HL-60 (cell line): Measurements from ENCODE around the gene FUZ.

Source experiments
- DNase-seq, 2 experiments: peaks; one replicate each; pipeline ENCODE4 v3.0.0-alpha.2; 2010 to 2020; ENCODE audit warnings: low read depth in 1 of 2, low spot score in 1 of 2
- H3K27ac ChIP-seq: fragments of 250-450 bp; sonication (Bioruptor Pico); replicated peaks from 2 replicates; pipeline ENCODE4 v1.5.1; 2020; ENCODE audit warnings: mild to moderate bottlenecking, moderate library complexity
- H3K27me3 ChIP-seq: fragments of 250-450 bp; sonication (Bioruptor Pico); 2 replicates; pipeline ENCODE4 v1.5.1; 2021; ENCODE audit warnings: mild to moderate bottlenecking, moderate library complexity; ENCODE audit not compliant: insufficient read depth, poor library complexity, severe bottlenecking
- H3K4me3 ChIP-seq: replicated peaks from 2 replicates; pipeline ENCODE4 v1.5.1; 2011; ENCODE audit warnings: mild to moderate bottlenecking, control low read depth, low read length; ENCODE audit not compliant: insufficient read depth
- CTCF ChIP-seq: IDR thresholded peaks from one replicate; pipeline ENCODE4 v1.5.1; 2011; ENCODE audit warnings: low read length, control low read depth, inconsistent platforms; ENCODE audit not compliant: insufficient read depth
- GABPA ChIP-seq: IDR thresholded peaks from 2 replicates; pipeline ENCODE4 v1.6.1; 2012; ENCODE audit warnings: low read depth
- POLR2AphosphoS5 ChIP-seq: IDR thresholded peaks from 2 replicates; pipeline ENCODE4 v1.6.1; 2012; ENCODE audit warnings: low read depth
- REST ChIP-seq: IDR thresholded peaks from 2 replicates; pipeline ENCODE4 v1.6.1; 2012; ENCODE audit warnings: low read depth; ENCODE audit not compliant: insufficient replicate concordance
- SPI1 ChIP-seq: IDR thresholded peaks from 2 replicates; pipeline ENCODE4 v1.6.1; 2012; ENCODE audit warnings: low read depth, mild to moderate bottlenecking, borderline replicate concordance

The FUZ gene

GRCh38 chr19:49833599-49833998 is 20.5 kb upstream of the FUZ start:
- Histone ChIP-seq H3K27ac (peak overlapping the region; percentile 81), H3K27me3 (no peaks in the 10 kb centered on the region), H3K4me3 (no peak overlapping the region)
- no peak for DNase-seq
- TF ChIP-seq CTCF: no peak
- TF ChIP-seq GABPA: no peak
- no peak for TF ChIP-seq SPI1
- TF ChIP-seq REST: no peak
- TF ChIP-seq POLR2AphosphoS5: no peak

- Histone ChIP-seq H3K4me3 (no peak overlapping the region), H3K27ac (peak overlapping the region; percentile 81), H3K27me3 (no peaks in the 10 kb centered on the region)
- TF ChIP-seq REST (no peak), SPI1 (no peak), CTCF (no peak)
- peak in 1 of 2 experiments; percentile 69 for DNase-seq
Observed at GRCh38 chr19:49832556-49832955, 19.5 kb upstream of the FUZ start.

GRCh38 chr19:49831592-49831991 is 18.5 kb upstream of the FUZ start:
- H3K27ac ChIP-seq: peak overlapping the region; percentile 81
- no peaks in the 10 kb centered on the region for H3K27me3 ChIP-seq
- no peak overlapping the region for H3K4me3 ChIP-seq
- TF ChIP-seq SPI1 (peak; percentile 72; the same call in 1 of the 2 replicates), CTCF (no peak)
- peak in 1 of 2 experiments; percentile 49 for DNase-seq

- no peak for TF ChIP-seq POLR2AphosphoS5
- no peak for TF ChIP-seq SPI1
- TF ChIP-seq CTCF: no peak
- no peak for TF ChIP-seq REST
- no peak for TF ChIP-seq GABPA
- H3K27ac ChIP-seq: no peak overlapping the region
- DNase-seq: no peak
- H3K27me3 ChIP-seq: no peaks in the 10 kb centered on the region
- no peak overlapping the region for H3K4me3 ChIP-seq
Observed at GRCh38 chr19:49830766-49831165, 17.7 kb upstream of the FUZ start.
